Measurements from ENCODE around the gene CCDC197.

CCDC197 gene

DNA sequence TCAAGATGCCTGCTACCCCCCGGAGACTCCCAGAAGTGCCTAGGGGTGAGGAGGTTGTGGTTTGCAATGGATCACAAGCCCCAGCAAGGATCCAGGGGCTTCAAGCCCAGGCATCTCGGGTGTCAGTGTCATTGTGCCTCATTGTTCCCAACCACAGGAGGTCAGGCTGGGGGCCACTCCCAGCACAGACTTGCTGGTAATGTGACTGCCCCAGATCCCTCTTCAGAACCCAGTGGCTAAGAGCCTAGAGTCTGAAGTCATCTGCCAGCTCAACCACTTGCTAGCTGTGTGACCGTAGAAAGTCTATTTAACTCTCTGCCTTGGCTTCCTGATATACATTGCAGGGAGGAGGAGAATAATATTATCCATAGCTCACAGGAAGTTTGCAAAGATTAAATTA is 13.0 kb upstream of the CCDC197 start:
- no peaks in the 10 kb centered on the region for H3K27me3 ChIP-seq (ENCODE audit: control insufficient read depth, insufficient read depth, low read length)
- no peak overlapping the region for H3K4me3 ChIP-seq (ENCODE audit: low read length)
- no peaks in the 10 kb centered on the region for H3K36me3 ChIP-seq (ENCODE audit: control insufficient read depth, insufficient read depth, low read length)
- H3K4me1 ChIP-seq (ENCODE audit: control insufficient read depth, insufficient read depth, low read length): no peaks in the 10 kb centered on the region
- H3K9ac ChIP-seq (ENCODE audit: low read length): no peak overlapping the region
- H3K9me3 ChIP-seq (ENCODE audit: control insufficient read depth, low read length): no peaks in the 10 kb centered on the region

DNA sequence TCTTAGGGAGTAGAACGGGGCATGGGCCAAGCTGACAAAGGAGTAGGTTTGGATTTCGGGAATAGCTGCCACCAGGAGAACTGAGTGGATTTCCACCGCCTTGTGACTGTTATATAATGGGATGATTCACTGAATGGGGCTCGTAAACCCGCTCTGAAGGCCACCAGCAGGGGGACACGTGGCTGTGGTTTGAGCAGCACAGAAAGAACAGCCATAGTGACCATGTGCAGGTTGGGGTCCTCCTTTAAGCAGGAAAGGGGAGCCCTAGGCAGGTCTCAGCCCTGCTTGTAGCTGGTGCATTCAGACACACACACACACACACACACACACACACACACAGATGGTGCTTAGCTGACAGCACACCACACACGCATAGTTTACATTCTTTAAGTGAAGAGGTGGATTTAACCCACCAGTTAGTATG is 12.1 kb upstream of the CCDC197 start:
- Histone ChIP-seq H3K4me3 (ENCODE audit: low read length) (no peak overlapping the region), H3K36me3 (ENCODE audit: control insufficient read depth, insufficient read depth, low read length) (no peaks in the 10 kb centered on the region), H3K27me3 (ENCODE audit: control insufficient read depth, insufficient read depth, low read length) (no peaks in the 10 kb centered on the region), H3K4me1 (ENCODE audit: control insufficient read depth, insufficient read depth, low read length) (no peaks in the 10 kb centered on the region), H3K9me3 (ENCODE audit: control insufficient read depth, low read length) (no peaks in the 10 kb centered on the region), H3K9ac (ENCODE audit: low read length) (no peak overlapping the region)

DNA sequence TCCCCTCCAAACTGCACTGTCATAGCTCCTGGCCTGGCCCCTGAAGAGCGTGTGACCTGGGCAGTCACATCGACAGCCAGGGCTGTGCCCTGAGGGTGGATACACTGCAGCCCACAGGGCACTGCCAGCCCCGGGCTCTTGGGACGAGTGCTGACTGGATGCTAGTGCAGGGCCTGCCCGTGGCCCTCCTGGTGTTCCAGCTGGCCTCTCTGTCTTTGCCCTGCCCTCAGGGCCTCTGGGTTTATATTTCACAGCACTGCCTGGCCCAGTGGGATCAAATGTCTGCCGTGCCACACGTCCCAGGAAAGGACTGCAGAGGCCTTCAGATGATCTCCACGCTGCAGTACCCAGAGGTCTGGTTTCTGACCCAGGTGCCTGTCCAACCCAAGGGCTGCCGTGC is 10.1 kb upstream of the CCDC197 start:
- H3K4me3 ChIP-seq (ENCODE audit: low read length): no peak overlapping the region
- H3K27me3 ChIP-seq (ENCODE audit: control insufficient read depth, insufficient read depth, low read length): no peaks in the 10 kb centered on the region
- no peaks in the 10 kb centered on the region for H3K36me3 ChIP-seq (ENCODE audit: control insufficient read depth, insufficient read depth, low read length)
- no peak overlapping the region for H3K9ac ChIP-seq (ENCODE audit: low read length)
- H3K9me3 ChIP-seq (ENCODE audit: control insufficient read depth, low read length): no peaks in the 10 kb centered on the region
- no peaks in the 10 kb centered on the region for H3K4me1 ChIP-seq (ENCODE audit: control insufficient read depth, insufficient read depth, low read length)

DNA sequence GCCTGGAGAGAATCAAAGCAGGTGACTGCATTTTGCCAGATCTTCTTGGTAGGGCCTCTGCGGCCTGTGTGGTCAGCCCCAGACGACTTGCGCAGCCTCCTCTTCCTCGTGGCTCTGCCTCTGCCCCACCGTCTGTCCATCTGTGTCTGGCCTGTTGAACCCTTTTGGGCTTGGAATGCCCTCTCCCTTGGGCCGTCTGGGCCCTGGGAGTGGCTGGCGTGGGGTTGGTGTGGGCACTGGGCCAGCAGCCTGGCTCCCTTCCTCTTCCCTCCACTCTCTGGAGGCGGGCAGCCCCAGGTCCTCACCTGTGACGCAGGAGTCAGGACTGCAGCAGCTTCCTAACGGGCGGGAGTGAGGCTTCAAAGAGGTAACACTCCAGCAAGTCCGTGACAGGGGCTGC is 9.7 kb upstream of the CCDC197 start:
- Histone ChIP-seq H3K4me1 (ENCODE audit: control insufficient read depth, insufficient read depth, low read length) (no peaks in the 10 kb centered on the region), H3K4me3 (ENCODE audit: low read length) (no peak overlapping the region), H3K9ac (ENCODE audit: low read length) (no peak overlapping the region), H3K9me3 (ENCODE audit: control insufficient read depth, low read length) (no peaks in the 10 kb centered on the region), H3K36me3 (ENCODE audit: control insufficient read depth, insufficient read depth, low read length) (no peaks in the 10 kb centered on the region), H3K27me3 (ENCODE audit: control insufficient read depth, insufficient read depth, low read length) (no peaks in the 10 kb centered on the region)

DNA sequence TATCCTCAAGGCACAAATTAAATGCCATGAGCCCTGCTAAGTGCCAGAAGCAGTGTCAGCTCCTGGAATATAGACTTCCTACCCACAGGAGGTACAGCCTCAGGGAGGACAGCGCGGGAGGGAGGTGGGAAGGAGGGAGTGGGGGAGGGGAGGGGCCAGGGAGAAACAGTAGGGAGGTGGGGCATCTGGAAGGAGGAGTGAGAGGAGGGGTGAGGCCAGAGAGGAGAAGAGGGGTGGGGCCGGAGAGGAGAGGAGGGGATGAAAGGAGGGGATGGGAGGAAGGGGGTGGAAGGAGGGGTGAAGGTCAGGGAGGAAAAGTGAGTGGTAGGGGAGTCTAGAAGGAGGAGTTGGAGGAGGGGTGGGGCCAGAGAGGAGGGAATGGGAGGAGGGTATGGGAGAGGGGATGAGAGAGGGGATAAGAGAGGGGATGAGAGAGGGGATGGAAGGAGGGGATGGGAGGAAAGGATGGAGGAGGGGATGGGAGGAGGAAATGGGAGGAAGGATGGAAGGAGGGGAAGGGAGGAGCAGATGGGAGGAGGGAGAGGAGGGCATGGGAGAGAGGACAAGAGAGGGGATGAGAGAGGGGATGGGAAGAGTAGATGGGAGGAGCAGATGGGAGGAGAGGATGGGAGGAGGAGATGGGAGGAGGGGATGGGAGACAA is 9.2 kb upstream of the CCDC197 start:
- Histone ChIP-seq H3K4me3 (ENCODE audit: low read length) (no peak overlapping the region), H3K9ac (ENCODE audit: low read length) (no peak overlapping the region)

DNA sequence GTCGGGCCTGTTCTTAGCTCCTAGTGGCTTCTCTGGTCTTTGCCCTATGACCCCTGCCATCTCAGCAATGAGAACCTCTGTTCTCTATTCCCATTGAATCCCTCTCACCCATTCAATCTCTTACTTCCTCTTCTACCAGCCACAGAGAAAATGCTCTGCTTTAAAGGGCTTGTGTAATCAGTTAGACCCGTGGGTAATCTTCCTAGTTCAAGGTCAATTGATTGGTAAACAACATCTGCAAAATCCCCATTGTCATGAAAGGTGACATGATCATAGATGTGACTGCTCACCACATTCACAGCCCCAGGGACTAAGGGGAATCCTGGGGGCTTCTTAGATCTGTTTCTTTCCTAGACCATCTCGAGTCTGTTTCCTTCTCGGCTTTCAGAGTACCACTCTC is 7.2 kb upstream of the CCDC197 start:
- Histone ChIP-seq H3K4me3 (ENCODE audit: low read length) (no peak overlapping the region), H3K9ac (ENCODE audit: low read length) (no peak overlapping the region), H3K27me3 (ENCODE audit: control insufficient read depth, insufficient read depth, low read length) (no peaks in the 10 kb centered on the region), H3K4me1 (ENCODE audit: control insufficient read depth, insufficient read depth, low read length) (no peaks in the 10 kb centered on the region), H3K36me3 (ENCODE audit: control insufficient read depth, insufficient read depth, low read length) (no peaks in the 10 kb centered on the region), H3K9me3 (ENCODE audit: control insufficient read depth, low read length) (no peaks in the 10 kb centered on the region)

More for the DNA sequence above, 9.2 kb upstream of the CCDC197 start:
- Histone ChIP-seq H3K36me3 (ENCODE audit: control insufficient read depth, insufficient read depth, low read length) (no peaks in the 10 kb centered on the region), H3K9me3 (ENCODE audit: control insufficient read depth, low read length) (no peaks in the 10 kb centered on the region), H3K27me3 (ENCODE audit: control insufficient read depth, insufficient read depth, low read length) (no peaks in the 10 kb centered on the region), H3K4me1 (ENCODE audit: control insufficient read depth, insufficient read depth, low read length) (no peaks in the 10 kb centered on the region)

DNA sequence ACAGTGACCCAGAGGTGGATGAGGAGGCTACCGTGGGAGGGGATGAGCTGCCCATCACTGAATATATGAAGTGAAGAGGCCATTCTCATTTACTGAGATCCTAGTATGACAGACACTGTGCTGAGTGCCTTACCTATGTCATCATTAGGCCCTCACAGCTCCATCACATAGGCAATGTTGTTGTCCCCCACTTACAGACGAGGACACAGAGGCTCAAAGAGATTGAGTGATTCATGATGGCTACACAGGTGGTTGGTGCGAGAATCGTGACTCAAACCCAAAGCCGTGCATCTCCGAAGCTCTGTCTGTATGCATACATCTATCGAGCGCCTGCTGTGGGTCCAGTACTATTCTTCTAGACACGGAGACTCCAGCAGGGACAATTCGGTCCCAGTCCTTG is 5.9 kb upstream of the CCDC197 start:
- no peak overlapping the region for H3K9ac ChIP-seq (ENCODE audit: low read length)
- no peak overlapping the region for H3K4me3 ChIP-seq (ENCODE audit: low read length)
- peaks cover 10% of the 10 kb centered on the region for H3K27me3 ChIP-seq (ENCODE audit: control insufficient read depth, insufficient read depth, low read length)
- H3K9me3 ChIP-seq (ENCODE audit: control insufficient read depth, low read length): no peaks in the 10 kb centered on the region
- no peaks in the 10 kb centered on the region for H3K4me1 ChIP-seq (ENCODE audit: control insufficient read depth, insufficient read depth, low read length)
- no peaks in the 10 kb centered on the region for H3K36me3 ChIP-seq (ENCODE audit: control insufficient read depth, insufficient read depth, low read length)

DNA sequence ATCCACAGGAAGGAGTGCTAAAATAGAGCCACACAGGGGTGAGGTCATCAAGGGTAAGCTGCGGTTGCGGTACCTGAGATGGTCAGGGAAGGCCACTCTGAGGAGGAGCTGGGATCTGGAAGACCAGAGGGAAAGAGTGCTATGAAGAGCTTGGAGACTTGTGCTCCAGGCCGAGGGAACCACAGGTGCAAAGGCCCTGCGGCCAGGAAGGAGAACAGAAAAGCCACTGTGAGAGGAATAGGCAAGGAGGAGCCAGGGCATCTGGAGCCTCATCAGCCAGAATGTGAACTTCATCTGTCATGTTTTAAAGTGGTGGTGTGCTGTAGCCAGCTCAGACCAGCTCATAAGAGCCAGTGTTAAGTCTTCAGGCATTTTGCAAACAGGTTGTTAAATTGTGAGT is 5.5 kb upstream of the CCDC197 start:
- H3K36me3 ChIP-seq (ENCODE audit: control insufficient read depth, insufficient read depth, low read length): no peaks in the 10 kb centered on the region
- no peak overlapping the region for H3K4me3 ChIP-seq (ENCODE audit: low read length)
- no peaks in the 10 kb centered on the region for H3K4me1 ChIP-seq (ENCODE audit: control insufficient read depth, insufficient read depth, low read length)
- no peak overlapping the region for H3K9ac ChIP-seq (ENCODE audit: low read length)
- no peaks in the 10 kb centered on the region for H3K9me3 ChIP-seq (ENCODE audit: control insufficient read depth, low read length)
- H3K27me3 ChIP-seq (ENCODE audit: control insufficient read depth, insufficient read depth, low read length): peaks cover 10% of the 10 kb centered on the region

DNA sequence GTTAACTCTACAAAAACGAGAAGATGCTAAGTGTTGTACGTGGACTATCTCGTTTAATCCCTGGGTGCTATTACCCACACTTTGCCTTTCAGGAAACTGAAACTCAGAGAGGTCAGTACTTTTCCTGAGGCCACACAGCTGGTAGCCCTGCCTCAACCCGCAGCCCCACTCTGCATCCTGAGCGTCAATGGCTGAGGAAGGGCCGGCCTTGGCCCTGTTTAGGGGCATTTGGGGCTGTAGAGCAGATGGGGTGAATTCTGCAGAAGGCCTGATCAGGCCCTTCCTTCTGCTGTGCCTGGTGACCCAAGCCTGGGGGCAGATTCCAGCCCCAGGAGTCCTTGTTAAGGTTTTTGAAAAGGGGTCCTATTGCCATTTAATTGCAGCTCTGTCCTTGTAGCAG is 3.7 kb upstream of the CCDC197 start:
- H3K9ac ChIP-seq (ENCODE audit: low read length): no peak overlapping the region
- no peaks in the 10 kb centered on the region for H3K4me1 ChIP-seq (ENCODE audit: control insufficient read depth, insufficient read depth, low read length)
- H3K27me3 ChIP-seq (ENCODE audit: control insufficient read depth, insufficient read depth, low read length): peaks cover 10% of the 10 kb centered on the region
- H3K9me3 ChIP-seq (ENCODE audit: control insufficient read depth, low read length): no peaks in the 10 kb centered on the region
- no peak overlapping the region for H3K4me3 ChIP-seq (ENCODE audit: low read length)
- no peaks in the 10 kb centered on the region for H3K36me3 ChIP-seq (ENCODE audit: control insufficient read depth, insufficient read depth, low read length)

DNA sequence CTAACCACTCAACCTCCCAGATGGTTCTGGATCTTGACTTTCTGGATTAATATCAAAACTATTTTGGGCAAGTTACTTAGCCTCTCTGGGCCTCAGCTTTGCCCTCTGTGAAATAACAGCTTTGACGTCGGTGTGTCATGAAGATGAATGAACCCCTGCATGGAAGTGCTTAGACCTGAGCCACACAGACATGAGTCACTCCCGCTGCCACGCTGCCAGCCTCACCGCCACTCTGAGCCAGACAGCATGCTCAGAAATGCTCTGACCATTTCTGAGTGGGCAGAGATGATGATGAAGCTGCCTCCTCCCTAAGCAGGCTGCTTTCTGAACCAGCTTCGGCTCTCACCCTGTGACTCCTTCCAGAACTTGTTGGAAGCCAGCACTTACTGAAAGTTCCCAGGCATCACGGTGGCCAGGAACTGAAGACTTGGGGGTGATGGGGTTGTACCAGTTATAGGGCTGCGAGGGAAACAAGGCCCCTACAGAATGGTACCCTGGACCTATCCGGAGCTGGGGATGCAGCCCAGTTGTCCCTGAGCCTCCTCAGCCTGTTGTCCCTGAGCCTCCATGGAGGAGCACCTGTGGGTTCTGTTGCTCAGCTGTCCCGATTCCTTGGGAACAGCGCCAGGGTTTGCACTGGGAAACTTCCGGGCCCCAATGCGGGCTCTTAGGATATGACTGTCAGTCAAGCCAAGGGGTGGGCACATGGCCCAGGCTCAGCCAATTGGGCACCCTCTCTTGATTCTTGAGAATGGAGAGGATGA is 2.0 kb upstream of the CCDC197 start:
- no peaks in the 10 kb centered on the region for H3K9me3 ChIP-seq (ENCODE audit: control insufficient read depth, low read length)

DNA sequence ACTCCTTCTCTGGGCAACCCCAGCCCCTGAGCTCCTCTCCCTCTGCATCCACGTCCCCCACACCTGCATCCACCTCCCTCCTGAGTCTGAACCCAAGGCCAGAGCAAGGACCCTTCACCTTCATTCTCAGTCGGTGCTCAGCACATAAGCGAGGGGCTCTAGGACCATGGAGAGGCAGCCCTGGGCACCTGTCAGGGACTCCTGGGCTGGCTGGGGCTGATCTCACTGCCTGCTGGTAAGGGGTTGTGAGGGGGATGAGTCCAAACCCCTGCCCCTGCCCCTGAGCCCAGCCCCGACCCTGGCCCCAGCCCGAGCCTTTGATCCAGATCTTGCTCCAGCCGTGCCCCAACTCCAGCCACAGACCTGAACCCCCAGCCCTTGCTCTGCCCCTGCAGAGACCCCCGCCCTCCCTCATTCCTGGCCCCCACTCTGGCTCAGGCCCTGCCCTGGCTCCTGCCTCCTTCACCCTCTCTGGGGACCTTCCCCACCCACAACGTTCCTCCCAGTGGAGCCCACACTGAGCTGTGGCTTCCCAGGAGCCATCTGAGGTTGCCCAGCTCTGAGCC is 888 bp upstream of the CCDC197 start:
- Histone ChIP-seq H3K27me3 (ENCODE audit: control insufficient read depth, insufficient read depth, low read length) (peaks cover 18% of the 10 kb centered on the region), H3K9ac (ENCODE audit: low read length) (no peak overlapping the region), H3K4me1 (ENCODE audit: control insufficient read depth, insufficient read depth, low read length) (no peaks in the 10 kb centered on the region), H3K9me3 (ENCODE audit: control insufficient read depth, low read length) (no peaks in the 10 kb centered on the region), H3K36me3 (ENCODE audit: control insufficient read depth, insufficient read depth, low read length) (no peaks in the 10 kb centered on the region), H3K4me3 (ENCODE audit: low read length) (no peak overlapping the region)

More for the DNA sequence above, 2.0 kb upstream of the CCDC197 start:
- H3K27me3 ChIP-seq (ENCODE audit: control insufficient read depth, insufficient read depth, low read length): peaks cover 10% of the 10 kb centered on the region
- no peak overlapping the region for H3K9ac ChIP-seq (ENCODE audit: low read length)
- no peaks in the 10 kb centered on the region for H3K36me3 ChIP-seq (ENCODE audit: control insufficient read depth, insufficient read depth, low read length)
- no peak overlapping the region for H3K4me3 ChIP-seq (ENCODE audit: low read length)
- no peaks in the 10 kb centered on the region for H3K4me1 ChIP-seq (ENCODE audit: control insufficient read depth, insufficient read depth, low read length)
